Uterus (tissue), 4 donors: Measurements from ENCODE around the gene TIMM50. TPM values are rescaled to one million over a fixed set of nuclear protein-coding genes. Genes with fewer than 3 reads are reported as not detected.
A peak's percentile ranks its signal among the peaks of the same experiment; 100 is the strongest.

Experiments
- DNase-seq, 2 donors: peaks; one replicate each; pipeline ENCODE4 v3.0.0-alpha.2; 2019 to 2020
- H3K27ac ChIP-seq, 2 donors: fragments of 200-600 bp; sonication (generic); 1 replicate in 1 of 2; 2 replicates in 1 of 2; pipeline ENCODE4 v1.5.1; 2016 to 2018
- H3K27me3 ChIP-seq, 2 donors: fragments of 200-600 bp; sonication (generic); one replicate each; pipeline ENCODE4 v1.5.1; 2018 to 2019; ENCODE audit warnings: control low read depth in 1 of 2
- H3K36me3 ChIP-seq, 2 donors: fragments of 200-600 bp; sonication (generic); one replicate each; pipeline ENCODE4 v1.5.1; 2019; ENCODE audit warnings: control low read depth in 1 of 2
- H3K4me1 ChIP-seq, 2 donors: fragments of 200-600 bp; sonication (generic); one replicate each; pipeline ENCODE4 v1.5.1; 2018 to 2019; ENCODE audit warnings: control low read depth in 1 of 2
- H3K4me3 ChIP-seq, 2 donors: fragments of 200-600 bp; sonication (generic); 1 replicate in 1 of 2; 2 replicates in 1 of 2; pipeline ENCODE4 v1.5.1; 2018 to 2019; ENCODE audit warnings: mild to moderate bottlenecking in 1 of 2
- H3K9me3 ChIP-seq, 2 donors: fragments of 200-600 bp; sonication (generic); one replicate each; pipeline ENCODE4 v1.5.1; 2019; ENCODE audit warnings: control low read depth in 1 of 2
- CTCF ChIP-seq, 4 experiments: fragments of 200-600 bp in 2 of 4; fragments of 450-650 bp in 2 of 4; sonication (generic) in 2 of 4; IDR thresholded peaks; one replicate each; pipeline ENCODE4 v1.5.1; 2016 to 2019; ENCODE audit warnings: antibody characterized with exemption in 4 of 4, mild to moderate bottlenecking in 2 of 4, moderate library complexity in 1 of 4
- POLR2A ChIP-seq, 2 donors: fragments of 450-650 bp; IDR thresholded peaks; one replicate each; pipeline ENCODE4 v1.6.1; 2016; ENCODE audit warnings: antibody characterized with exemption in 2 of 2, mild to moderate bottlenecking in 1 of 2, moderate library complexity in 1 of 2
- intact Hi-C: fragments of 100-400 bp; cut with DNase I; formaldehyde crosslinking; loops from one replicate; pipeline ENCODE4 v1.15.1; 2023; ENCODE audit warnings: low total_unique reads
- total RNA-seq, 4 donors: library from RNA; depleted of rRNA in 3 of 4; stranded (reverse); fragments of >200 nt in 3 of 4; gene quantifications; one replicate each; pipeline versions ENCODE4 v1.1.0 to v1.2.4, GENCODE V29; 2014 to 2023
- donor health status: DM: yes; HTN: yes; CAD: no.

The TIMM50 gene
- total RNA-seq, 4 donors from 2014 or later = 21.0 to 48.6 (median 28.5) TPM

GRCh38 chr19:39532233-39533002 is 51.8 kb downstream of the TIMM50 start, which contains the start of gene EID2B:
Gene EID2B, minus strand, starts transcription at chr19:39532852. Its CDS starts 50 bp downstream, at chr19:39532802.
- H3K4me3 ChIP-seq = peak within 1 kb of the TSS; percentile 55 to 81
- TF ChIP-seq POLR2A (IDR thresholded peaks at IDR 0.05) (peak; percentile 80), CTCF (IDR thresholded peaks at IDR 0.05) (peak; percentile 99 to 100 (median 100))
- no peaks in the 10 kb centered on the region for H3K27me3 ChIP-seq
- DNase-seq = peak; percentile 95
- intact Hi-C loops = loop anchor here (10.0 kb wide), 1 partner anchor 58 kb away; no protein-coding TSS in a partner anchor
- H3K9me3 ChIP-seq = no peaks in the 10 kb centered on the region
- no peaks in the 10 kb centered on the region for H3K36me3 ChIP-seq
- H3K27ac ChIP-seq = peak within 1 kb of the TSS; percentile 82 to 88
- no peaks in the 10 kb centered on the region for H3K4me1 ChIP-seq

- Histone ChIP-seq H3K27me3 (no peaks in the 10 kb centered on the region), H3K36me3 (no peaks in the 10 kb centered on the region), H3K4me1 (peaks cover 0 to 1% of the 10 kb centered on the region in 2 donors), H3K9me3 (no peaks in the 10 kb centered on the region), H3K27ac (no peak overlapping the region), H3K4me3 (peak overlapping the region in 1 of 2 donors; percentile 81)
- TF ChIP-seq POLR2A (IDR thresholded peaks at IDR 0.05) (no peak), CTCF (IDR thresholded peaks at IDR 0.05) (no peak)
- DNase-seq = no peak
- intact Hi-C loops = loop anchor here (10.0 kb wide), 1 partner anchor 58 kb away; no protein-coding TSS in a partner anchor
These were observed 52.4 kb downstream of the TIMM50 start for GRCh38 chr19:39533003-39533512.

GRCh38 chr19:39533791-39534190 is 53.2 kb downstream of the TIMM50 start:
- intact Hi-C loops = loop anchor here (10.0 kb wide), 1 partner anchor 59 kb away; no protein-coding TSS in a partner anchor
- TF ChIP-seq CTCF (IDR thresholded peaks at IDR 0.05) (no peak), POLR2A (IDR thresholded peaks at IDR 0.05) (no peak)
- H3K36me3 ChIP-seq = no peaks in the 10 kb centered on the region
- no peaks in the 10 kb centered on the region for H3K9me3 ChIP-seq
- DNase-seq = no peak
- H3K4me1 ChIP-seq = peaks cover 0 to 4% of the 10 kb centered on the region in 2 donors
- H3K27me3 ChIP-seq = no peaks in the 10 kb centered on the region
- H3K4me3 ChIP-seq = no peak overlapping the region
- no peak overlapping the region for H3K27ac ChIP-seq

GRCh38 chr19:39539165-39539517 is 58.5 kb downstream of the TIMM50 start:
- Histone ChIP-seq H3K4me1 (peaks cover 0 to 4% of the 10 kb centered on the region in 2 donors), H3K9me3 (no peaks in the 10 kb centered on the region), H3K27ac (peak overlapping the region; percentile 89 to 99), H3K36me3 (no peaks in the 10 kb centered on the region), H3K27me3 (no peaks in the 10 kb centered on the region), H3K4me3 (peak overlapping the region; percentile 63 to 99)
- DNase-seq = no peak
- no peak for TF ChIP-seq POLR2A (IDR thresholded peaks at IDR 0.05)
- TF ChIP-seq CTCF (IDR thresholded peaks at IDR 0.05) = no peak
- intact Hi-C loops = loop anchor here (10.0 kb wide), 1 partner anchor 64 kb away; no protein-coding TSS in a partner anchor
